ENCODE measurements around the gene UTF1.

Gene UTF1

GRCh38 chr10:133189256-133189655, 40.8 kb upstream of the UTF1 start:
- Histone ChIP-seq H3K4me3 (ENCODE audit: low read length) (no peak overlapping the region), H3K36me3 (ENCODE audit: control insufficient read depth, insufficient read depth, low read length) (no peaks in the 10 kb centered on the region), H3K4me1 (ENCODE audit: control insufficient read depth, insufficient read depth, low read length) (no peaks in the 10 kb centered on the region), H3K9ac (ENCODE audit: low read length) (no peak overlapping the region), H3K27me3 (ENCODE audit: control insufficient read depth, insufficient read depth, low read length) (no peaks in the 10 kb centered on the region), H3K27ac (ENCODE audit: low read depth, low read length) (no peak overlapping the region)

DNA sequence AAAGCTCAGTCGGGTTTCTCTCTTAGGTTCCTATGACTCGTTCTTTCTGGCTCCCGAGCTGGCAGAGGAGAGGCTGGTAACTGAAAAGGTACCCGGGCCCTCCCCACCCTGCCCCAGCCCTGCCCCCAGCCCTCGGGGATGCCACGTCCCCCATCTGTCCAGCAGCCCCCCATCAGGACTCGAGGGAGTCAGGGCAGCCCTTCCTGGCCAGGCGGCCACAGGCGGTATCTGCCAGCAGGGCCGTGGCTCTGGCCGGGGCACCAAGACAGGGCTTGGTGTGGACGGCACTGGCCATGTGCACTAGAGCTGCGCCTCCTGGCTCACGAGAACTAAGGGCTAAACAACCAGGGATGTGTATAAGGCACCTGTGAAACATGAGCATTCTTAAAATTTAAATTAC, 40.3 kb upstream of the UTF1 start:
- no peaks in the 10 kb centered on the region for H3K4me1 ChIP-seq (ENCODE audit: control insufficient read depth, insufficient read depth, low read length)
- no peaks in the 10 kb centered on the region for H3K36me3 ChIP-seq (ENCODE audit: control insufficient read depth, insufficient read depth, low read length)
- no peak overlapping the region for H3K4me3 ChIP-seq (ENCODE audit: low read length)
- no peak overlapping the region for H3K9ac ChIP-seq (ENCODE audit: low read length)
- no peak overlapping the region for H3K27ac ChIP-seq (ENCODE audit: low read depth, low read length)
- no peaks in the 10 kb centered on the region for H3K27me3 ChIP-seq (ENCODE audit: control insufficient read depth, insufficient read depth, low read length)

DNA sequence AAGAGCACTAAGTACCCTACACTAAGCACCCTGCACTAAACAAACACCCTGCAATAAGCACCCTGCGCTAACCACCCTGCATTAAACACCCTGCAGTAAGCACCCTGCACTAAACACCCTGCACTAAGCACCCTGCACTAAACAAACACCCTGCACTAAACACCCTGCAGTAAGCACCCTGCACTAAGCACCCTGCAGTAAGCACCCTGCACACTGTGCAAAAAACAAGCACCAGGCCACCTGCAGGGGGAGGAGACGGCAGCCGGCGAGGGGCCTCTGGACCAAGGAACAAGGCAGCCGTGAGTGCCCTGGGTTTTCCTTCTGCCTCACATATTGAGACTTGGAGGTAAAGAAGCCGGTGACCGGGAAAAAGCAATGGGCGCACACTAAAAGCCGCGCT, 39.8 kb upstream of the UTF1 start:
- Histone ChIP-seq H3K4me1 (ENCODE audit: control insufficient read depth, insufficient read depth, low read length) (no peaks in the 10 kb centered on the region), H3K4me3 (ENCODE audit: low read length) (no peak overlapping the region), H3K27me3 (ENCODE audit: control insufficient read depth, insufficient read depth, low read length) (no peaks in the 10 kb centered on the region), H3K27ac (ENCODE audit: low read depth, low read length) (no peak overlapping the region), H3K36me3 (ENCODE audit: control insufficient read depth, insufficient read depth, low read length) (no peaks in the 10 kb centered on the region), H3K9ac (ENCODE audit: low read length) (no peak overlapping the region)

DNA sequence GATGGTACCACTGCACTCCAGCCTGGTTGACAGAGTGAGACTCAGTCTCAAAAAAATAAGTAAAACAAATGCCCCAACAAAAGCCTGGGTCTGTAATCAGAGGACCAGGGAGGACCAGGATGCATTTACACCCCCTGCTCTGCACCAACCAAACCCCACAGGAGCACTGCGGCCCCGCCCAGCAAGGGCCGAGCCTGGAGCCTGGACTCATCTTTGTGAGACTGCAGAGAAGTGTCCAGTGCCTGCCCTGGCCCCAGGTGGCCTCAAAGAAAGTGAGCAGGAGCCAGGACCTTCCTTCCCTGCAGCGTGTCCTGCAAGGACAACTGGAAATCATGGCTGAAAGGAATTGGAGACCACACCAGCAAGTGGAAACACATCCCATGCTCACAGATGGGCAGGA, 38.4 kb upstream of the UTF1 start:
- Histone ChIP-seq H3K27me3 (ENCODE audit: control insufficient read depth, insufficient read depth, low read length) (no peaks in the 10 kb centered on the region), H3K4me3 (ENCODE audit: low read length) (no peak overlapping the region), H3K4me1 (ENCODE audit: control insufficient read depth, insufficient read depth, low read length) (no peaks in the 10 kb centered on the region), H3K36me3 (ENCODE audit: control insufficient read depth, insufficient read depth, low read length) (no peaks in the 10 kb centered on the region), H3K9ac (ENCODE audit: low read length) (no peak overlapping the region), H3K27ac (ENCODE audit: low read depth, low read length) (no peak overlapping the region)

GRCh38 chr10:133194151-133194550, 35.9 kb upstream of the UTF1 start:
- no peak overlapping the region for H3K9ac ChIP-seq (ENCODE audit: low read length)
- no peak overlapping the region for H3K27ac ChIP-seq (ENCODE audit: low read depth, low read length)
- H3K36me3 ChIP-seq (ENCODE audit: control insufficient read depth, insufficient read depth, low read length): no peaks in the 10 kb centered on the region
- H3K27me3 ChIP-seq (ENCODE audit: control insufficient read depth, insufficient read depth, low read length): no peaks in the 10 kb centered on the region
- H3K4me3 ChIP-seq (ENCODE audit: low read length): no peak overlapping the region
- H3K4me1 ChIP-seq (ENCODE audit: control insufficient read depth, insufficient read depth, low read length): no peaks in the 10 kb centered on the region

- Histone ChIP-seq H3K9ac (ENCODE audit: low read length) (no peak overlapping the region), H3K4me3 (ENCODE audit: low read length) (no peak overlapping the region), H3K4me1 (ENCODE audit: control insufficient read depth, insufficient read depth, low read length) (no peaks in the 10 kb centered on the region), H3K36me3 (ENCODE audit: control insufficient read depth, insufficient read depth, low read length) (no peaks in the 10 kb centered on the region), H3K27me3 (ENCODE audit: control insufficient read depth, insufficient read depth, low read length) (no peaks in the 10 kb centered on the region), H3K27ac (ENCODE audit: low read depth, low read length) (no peak overlapping the region)
These were observed 34.9 kb upstream of the UTF1 start for GRCh38 chr10:133195096-133195495.

DNA sequence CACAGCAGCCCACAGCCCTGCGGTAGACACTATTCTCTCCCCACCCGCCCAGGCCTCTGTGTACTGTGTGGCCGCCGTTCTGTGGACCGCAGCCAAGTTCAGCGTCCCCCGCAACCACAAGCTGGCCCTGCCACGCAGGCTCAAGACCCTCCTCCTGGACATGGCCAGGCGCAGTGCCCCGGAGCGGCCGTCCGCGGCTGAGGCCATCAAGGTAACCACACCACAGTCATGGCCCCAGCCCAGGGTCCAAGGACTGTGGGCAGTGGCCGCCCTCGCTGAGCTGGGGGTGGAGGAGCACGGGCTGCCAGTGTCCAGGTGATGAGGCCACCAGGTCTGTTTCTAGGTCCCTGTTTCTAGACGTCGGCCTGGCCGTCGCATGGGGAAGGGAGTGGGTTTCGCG, 34.4 kb upstream of the UTF1 start:
- Histone ChIP-seq H3K9ac (ENCODE audit: low read length) (no peak overlapping the region), H3K4me3 (ENCODE audit: low read length) (no peak overlapping the region), H3K27ac (ENCODE audit: low read depth, low read length) (no peak overlapping the region), H3K36me3 (ENCODE audit: control insufficient read depth, insufficient read depth, low read length) (no peaks in the 10 kb centered on the region), H3K4me1 (ENCODE audit: control insufficient read depth, insufficient read depth, low read length) (no peaks in the 10 kb centered on the region), H3K27me3 (ENCODE audit: control insufficient read depth, insufficient read depth, low read length) (no peaks in the 10 kb centered on the region)

- Histone ChIP-seq H3K4me3 (ENCODE audit: low read length) (no peak overlapping the region), H3K9ac (ENCODE audit: low read length) (no peak overlapping the region), H3K36me3 (ENCODE audit: control insufficient read depth, insufficient read depth, low read length) (no peaks in the 10 kb centered on the region), H3K27me3 (ENCODE audit: control insufficient read depth, insufficient read depth, low read length) (no peaks in the 10 kb centered on the region), H3K27ac (ENCODE audit: low read depth, low read length) (no peak overlapping the region), H3K4me1 (ENCODE audit: control insufficient read depth, insufficient read depth, low read length) (no peaks in the 10 kb centered on the region)
These were observed 33.6 kb upstream of the UTF1 start for GRCh38 chr10:133196221-133196915.

DNA sequence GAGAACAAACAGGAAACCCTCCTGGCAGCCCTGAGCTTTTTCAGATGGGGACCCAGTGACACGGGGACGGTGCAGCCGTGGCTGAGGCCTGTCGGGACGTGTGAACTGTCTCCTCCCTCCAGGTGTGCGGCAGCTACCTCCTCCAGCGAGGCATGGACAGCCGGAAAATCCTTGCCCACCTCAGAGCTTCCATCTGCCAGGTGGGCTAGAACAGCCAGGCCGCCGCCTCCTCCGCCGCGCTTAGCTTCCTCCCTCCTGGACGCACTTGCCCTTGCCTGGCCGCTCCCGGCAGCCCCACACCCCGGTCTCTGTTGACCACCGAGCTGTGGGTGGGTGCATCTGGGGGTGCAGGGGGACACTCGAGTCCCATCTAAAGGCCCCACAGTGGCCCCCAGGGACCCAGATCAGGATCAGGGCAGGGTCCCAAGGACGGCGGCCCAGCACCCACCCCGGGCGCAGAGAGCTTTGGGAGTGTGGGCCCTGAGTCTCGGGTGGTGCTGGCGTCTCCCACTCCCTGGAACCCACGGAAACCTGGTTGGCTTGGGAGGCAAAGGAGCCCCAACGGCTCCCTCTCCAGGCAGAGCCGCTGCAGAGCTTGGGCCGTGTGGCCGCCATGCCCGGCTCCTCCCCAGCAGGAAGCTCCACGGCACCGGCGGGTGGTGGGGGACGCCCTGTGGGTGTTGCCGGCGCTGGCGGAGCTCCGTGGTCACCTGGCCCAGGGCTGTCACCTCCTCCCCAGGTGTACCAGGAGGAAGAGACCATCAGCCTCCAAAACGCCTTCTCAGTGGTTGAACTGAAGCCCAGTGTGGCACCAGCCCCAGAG, 32.9 kb upstream of the UTF1 start:
- Histone ChIP-seq H3K27me3 (ENCODE audit: control insufficient read depth, insufficient read depth, low read length) (no peaks in the 10 kb centered on the region), H3K36me3 (ENCODE audit: control insufficient read depth, insufficient read depth, low read length) (no peaks in the 10 kb centered on the region), H3K9ac (ENCODE audit: low read length) (no peak overlapping the region), H3K27ac (ENCODE audit: low read depth, low read length) (no peak overlapping the region), H3K4me3 (ENCODE audit: low read length) (no peak overlapping the region), H3K4me1 (ENCODE audit: control insufficient read depth, insufficient read depth, low read length) (no peaks in the 10 kb centered on the region)

DNA sequence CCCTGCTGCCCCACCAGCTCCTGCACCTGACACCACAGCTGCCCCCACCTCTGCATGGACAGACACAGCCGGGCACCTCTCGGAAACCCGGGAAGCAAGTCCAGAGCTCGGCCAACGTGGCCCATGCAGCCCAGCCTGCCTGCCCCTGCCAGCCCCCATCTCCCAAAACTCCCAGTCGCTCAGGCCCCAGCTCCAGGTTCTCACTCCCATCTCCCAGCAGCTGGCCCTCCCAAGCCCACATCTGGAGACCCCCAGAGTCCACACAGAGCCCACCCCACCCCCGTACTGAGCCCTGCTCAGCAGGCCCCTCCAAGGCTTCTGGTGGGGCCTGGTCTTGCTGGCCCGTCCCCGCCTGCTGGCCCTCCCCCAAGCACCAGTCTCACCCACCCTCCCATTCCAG, 32.2 kb upstream of the UTF1 start:
- H3K9ac ChIP-seq (ENCODE audit: low read length): no peak overlapping the region
- H3K4me3 ChIP-seq (ENCODE audit: low read length): no peak overlapping the region
- H3K27me3 ChIP-seq (ENCODE audit: control insufficient read depth, insufficient read depth, low read length): no peaks in the 10 kb centered on the region
- H3K4me1 ChIP-seq (ENCODE audit: control insufficient read depth, insufficient read depth, low read length): no peaks in the 10 kb centered on the region
- H3K27ac ChIP-seq (ENCODE audit: low read depth, low read length): no peak overlapping the region
- no peaks in the 10 kb centered on the region for H3K36me3 ChIP-seq (ENCODE audit: control insufficient read depth, insufficient read depth, low read length)

GRCh38 chr10:133198206-133198605, 31.8 kb upstream of the UTF1 start:
- no peak overlapping the region for H3K9ac ChIP-seq (ENCODE audit: low read length)
- no peaks in the 10 kb centered on the region for H3K27me3 ChIP-seq (ENCODE audit: control insufficient read depth, insufficient read depth, low read length)
- H3K4me1 ChIP-seq (ENCODE audit: control insufficient read depth, insufficient read depth, low read length): no peaks in the 10 kb centered on the region
- no peaks in the 10 kb centered on the region for H3K36me3 ChIP-seq (ENCODE audit: control insufficient read depth, insufficient read depth, low read length)
- H3K27ac ChIP-seq (ENCODE audit: low read depth, low read length): no peak overlapping the region
- H3K4me3 ChIP-seq (ENCODE audit: low read length): no peak overlapping the region

GRCh38 chr10:133198621-133199487, 31.2 kb upstream of the UTF1 start:
- no peaks in the 10 kb centered on the region for H3K27me3 ChIP-seq (ENCODE audit: control insufficient read depth, insufficient read depth, low read length)
- no peaks in the 10 kb centered on the region for H3K36me3 ChIP-seq (ENCODE audit: control insufficient read depth, insufficient read depth, low read length)
- no peak overlapping the region for H3K9ac ChIP-seq (ENCODE audit: low read length)
- H3K4me3 ChIP-seq (ENCODE audit: low read length): no peak overlapping the region
- H3K4me1 ChIP-seq (ENCODE audit: control insufficient read depth, insufficient read depth, low read length): no peaks in the 10 kb centered on the region
- H3K27ac ChIP-seq (ENCODE audit: low read depth, low read length): no peak overlapping the region

Data from rectal smooth muscle tissue (tissue), 1 donor.